Stomach (tissue), 4 donors: Measurements from ENCODE around the gene ZDHHC5.

Experiments
- CTCF ChIP-seq, 7 experiments: fragments of 450-650 bp in 4 of 7; fragments of 200-600 bp in 3 of 7; sonication (generic) in 3 of 7; IDR thresholded peaks; one replicate each; pipeline ENCODE4 v1.5.1; 2016 to 2019; ENCODE audit warnings: antibody characterized with exemption in 7 of 7, control low read depth in 2 of 7, mild to moderate bottlenecking in 1 of 7
- POLR2A ChIP-seq, 4 donors: fragments of 450-650 bp; IDR thresholded peaks; one replicate each; pipeline ENCODE4 v1.6.1; 2016; ENCODE audit warnings: antibody characterized with exemption in 4 of 4, control low read depth in 2 of 4, mild to moderate bottlenecking in 1 of 4, moderate library complexity in 1 of 4
- POLR2AphosphoS5 ChIP-seq, 3 donors: sonication (generic); formaldehyde crosslinking; IDR thresholded peaks; one replicate each; pipeline ENCODE4 v1.6.1; 2016; ENCODE audit warnings: antibody characterized with exemption in 3 of 3

DNA sequence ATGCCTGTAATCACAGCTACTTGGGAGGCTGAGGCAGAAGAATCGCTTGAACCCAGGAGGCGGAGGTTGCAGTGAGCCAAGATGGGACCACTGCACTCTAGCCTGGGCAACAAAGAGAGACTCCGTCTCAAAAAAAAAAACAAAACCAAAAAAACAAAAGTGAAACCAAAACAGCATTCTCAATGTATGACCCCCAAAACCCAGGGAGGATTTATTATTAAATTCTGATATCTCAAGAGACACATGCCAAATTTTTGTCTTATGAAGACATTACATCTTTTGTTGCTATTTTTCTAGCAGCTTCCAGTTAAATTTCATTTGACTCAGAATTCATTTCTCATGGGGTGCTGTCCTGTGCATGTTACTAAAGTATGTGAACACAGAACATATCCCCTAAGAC lies 15.3 kb upstream of the ZDHHC5 start:
- TF ChIP-seq CTCF (IDR thresholded peaks at IDR 0.05) (no peak), POLR2A (IDR thresholded peaks at IDR 0.05) (no peak), POLR2AphosphoS5 (IDR thresholded peaks at IDR 0.05) (no peak)
